Fibroblast of skin of left biceps (primary cell): ENCODE results near the gene AFAP1L2.
"Not testable (repeated sequence)": the region's sequence is repeated elsewhere in the genome, so short reads cannot be mapped to it uniquely, and the experiment has no call there.

Experiments used
- DNase-seq, 2 experiments: peaks; one replicate each; pipeline ENCODE4 v3.0.0-alpha.2; 2013; ENCODE audit warnings: low read depth in 2 of 2

The AFAP1L2 gene

DNA sequence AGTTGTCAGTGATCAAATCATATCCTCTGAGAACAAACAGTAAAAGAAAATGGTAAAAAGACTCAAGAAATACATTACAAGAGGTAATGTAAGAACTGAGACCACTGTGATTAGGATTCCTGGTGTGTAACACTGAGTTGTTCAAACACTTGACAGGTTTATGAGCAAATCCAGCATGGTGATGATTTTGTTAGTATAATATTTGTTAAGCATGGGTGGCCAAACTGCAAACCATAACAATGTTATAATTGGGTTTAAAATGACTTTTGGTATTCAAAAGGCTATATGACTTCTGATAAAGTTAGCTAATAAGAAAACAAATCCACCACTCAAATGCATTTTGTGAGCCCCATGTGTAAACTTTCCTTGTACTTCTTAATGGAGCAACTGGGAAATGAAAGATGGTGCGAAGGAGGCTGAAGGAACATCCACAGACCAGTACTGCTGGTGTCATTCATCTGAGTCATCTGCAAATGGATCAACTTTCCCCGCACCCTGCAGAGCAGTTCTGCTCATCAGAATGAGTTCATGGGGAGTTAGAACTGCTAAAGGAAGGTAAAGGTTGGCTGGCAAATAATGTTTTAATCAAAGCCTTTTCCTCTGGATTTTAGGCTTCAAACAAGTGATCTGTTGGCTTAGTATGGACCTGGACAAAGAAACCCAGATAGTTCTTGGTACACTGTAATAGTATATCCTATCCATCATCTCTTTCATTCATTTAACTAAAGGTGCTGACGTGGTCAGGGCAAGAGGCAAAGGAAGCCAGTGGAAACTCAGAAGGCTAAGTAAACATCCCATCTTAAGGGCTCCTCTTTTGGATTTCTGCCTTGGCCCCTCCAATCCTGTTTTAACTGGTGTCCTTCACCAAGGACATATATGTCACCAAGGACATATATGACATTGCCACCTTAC lies 45.0 kb downstream of the AFAP1L2 start:
- DNase-seq = no peak

GRCh38 chr10:114357515-114357996 lies 46.7 kb downstream of the AFAP1L2 start:
- no peak for DNase-seq

- DNase-seq = no peak
Measured at GRCh38 chr10:114356751-114357514, 47.4 kb downstream of the AFAP1L2 start.

DNA sequence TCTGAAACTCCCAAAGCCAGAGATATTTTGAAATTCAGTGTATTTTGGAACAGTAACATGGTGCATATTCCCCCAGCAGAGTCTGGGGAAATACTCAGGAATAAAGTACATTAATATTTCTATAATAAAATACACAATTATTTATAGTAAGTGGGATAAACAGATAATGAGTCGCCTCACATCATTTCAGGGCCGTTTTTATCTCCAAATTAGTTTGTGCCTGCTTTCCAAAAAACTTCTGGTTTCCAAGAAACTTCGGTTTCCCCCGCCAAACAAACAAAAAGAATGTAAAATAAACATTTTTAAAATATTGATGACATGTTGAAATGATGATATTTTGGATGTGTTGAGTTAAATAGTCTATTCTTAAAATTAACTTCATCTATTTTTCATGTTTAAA lies 48.2 kb downstream of the AFAP1L2 start:
- no peak for DNase-seq

DNA sequence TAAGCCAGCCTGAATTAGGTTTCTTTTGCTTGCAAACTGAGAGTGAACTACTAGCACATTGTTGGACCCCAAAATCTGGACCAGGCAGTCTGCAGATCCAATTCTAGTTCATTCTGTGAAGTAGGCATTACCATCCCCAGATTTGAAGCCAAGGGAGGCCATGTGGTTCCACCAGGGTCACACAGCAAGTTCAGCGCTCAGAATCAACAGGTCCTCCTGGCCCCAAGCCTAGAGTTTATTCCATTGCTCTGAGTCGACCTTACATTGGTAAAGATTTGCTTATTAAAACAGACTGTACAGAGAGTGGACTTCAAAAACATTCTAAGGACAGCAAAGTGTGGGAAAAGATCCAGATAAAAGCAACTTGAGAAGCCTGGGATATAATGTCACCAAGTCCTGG lies 50.9 kb downstream of the AFAP1L2 start:
- no peak for DNase-seq

DNA sequence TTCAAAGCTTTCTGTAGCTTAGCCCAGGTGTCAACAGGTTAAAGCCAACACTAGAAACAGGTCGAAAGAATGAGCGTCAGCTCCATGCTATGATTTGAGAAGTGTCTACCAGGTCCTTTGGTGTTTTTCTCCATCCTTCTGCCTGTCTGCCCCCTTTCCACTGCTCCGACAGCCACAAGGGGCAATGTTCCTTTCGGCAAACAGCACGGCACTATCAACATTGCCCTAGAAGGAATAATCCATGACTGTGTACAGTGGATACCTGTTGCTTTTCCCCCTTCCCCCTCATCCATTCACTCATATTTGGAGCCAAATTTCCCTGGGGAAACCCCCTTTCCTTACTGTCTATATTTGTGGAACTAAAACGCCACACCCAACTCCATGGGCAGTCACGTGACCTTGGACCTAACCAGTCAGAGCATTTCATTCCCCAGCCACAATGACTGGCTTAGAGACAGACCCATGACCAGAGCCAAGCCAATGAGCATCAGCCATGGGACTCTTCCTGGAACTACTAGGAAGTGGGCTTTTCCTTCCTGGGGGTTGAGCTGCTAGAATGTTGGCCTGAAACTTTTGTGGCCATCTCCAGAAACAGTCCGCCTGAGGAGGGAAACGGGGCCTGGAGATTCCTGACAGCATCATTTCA lies 51.5 kb downstream of the AFAP1L2 start:
- no peak for DNase-seq

GRCh38 chr10:114350751-114351150 lies 53.6 kb downstream of the AFAP1L2 start:
- DNase-seq = no peak

DNA sequence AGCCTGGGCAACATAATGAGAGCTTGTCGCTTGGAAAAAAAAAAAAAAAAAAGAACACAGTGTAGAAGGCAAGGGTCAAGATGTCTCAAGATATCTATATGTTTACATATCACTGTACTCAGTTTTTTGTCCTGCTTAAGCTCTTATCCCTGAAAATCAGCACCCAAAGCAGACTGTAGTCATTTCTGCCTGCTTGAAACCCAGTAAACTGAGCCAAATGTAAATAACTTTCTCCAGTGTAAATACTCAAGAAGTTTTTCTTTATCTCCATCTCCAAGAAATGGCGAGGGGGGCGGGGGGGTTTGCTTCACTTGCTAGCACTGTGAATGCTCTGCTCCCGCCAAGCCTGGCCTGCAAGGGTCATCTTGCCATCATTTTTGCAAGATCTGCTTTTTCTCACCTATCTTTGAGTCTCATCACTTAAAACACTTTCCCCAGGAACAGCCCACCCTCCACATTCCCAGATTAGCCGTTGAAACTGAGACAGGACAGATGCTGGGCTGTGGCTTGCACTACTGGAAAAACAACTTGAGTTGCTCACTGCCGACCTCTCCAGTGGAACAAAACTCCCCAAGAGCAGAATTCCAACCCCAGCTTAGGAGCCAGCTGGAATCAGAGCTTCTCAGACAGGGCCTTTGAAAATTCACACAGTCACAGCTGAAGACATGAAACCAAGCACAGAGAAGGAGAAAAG lies 54.6 kb downstream of the AFAP1L2 start:
- DNase-seq = no peak

DNA sequence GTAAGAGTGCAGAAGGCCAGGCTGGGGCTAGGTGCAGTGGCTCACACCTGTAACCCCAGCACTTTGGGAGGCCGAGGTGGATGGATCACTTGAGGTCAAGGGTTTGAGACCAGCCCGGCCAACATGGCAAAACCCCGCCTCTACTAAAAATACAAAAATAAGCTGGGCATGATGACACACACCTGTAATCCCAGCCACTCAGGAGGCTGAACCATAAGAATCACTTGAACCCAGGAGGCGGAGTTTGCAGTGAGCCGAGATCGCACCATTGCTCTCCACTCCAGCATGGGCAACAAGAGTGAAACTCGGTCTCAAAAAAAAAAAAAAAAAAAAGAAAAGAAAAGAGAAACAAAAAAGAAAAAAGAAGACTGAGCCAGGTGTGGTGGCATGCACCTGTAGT lies 55.2 kb downstream of the AFAP1L2 start:
- DNase-seq = not testable (repeated sequence)

- no peak for DNase-seq
Measured at GRCh38 chr10:114347791-114348190, 56.5 kb downstream of the AFAP1L2 start.

- DNase-seq = no peak
Measured at GRCh38 chr10:114347241-114347640, 57.1 kb downstream of the AFAP1L2 start.

- DNase-seq = no peak
Measured at GRCh38 chr10:114346176-114347031, 57.9 kb downstream of the AFAP1L2 start.

GRCh38 chr10:114345701-114346100 lies 58.6 kb downstream of the AFAP1L2 start:
- no peak for DNase-seq

DNA sequence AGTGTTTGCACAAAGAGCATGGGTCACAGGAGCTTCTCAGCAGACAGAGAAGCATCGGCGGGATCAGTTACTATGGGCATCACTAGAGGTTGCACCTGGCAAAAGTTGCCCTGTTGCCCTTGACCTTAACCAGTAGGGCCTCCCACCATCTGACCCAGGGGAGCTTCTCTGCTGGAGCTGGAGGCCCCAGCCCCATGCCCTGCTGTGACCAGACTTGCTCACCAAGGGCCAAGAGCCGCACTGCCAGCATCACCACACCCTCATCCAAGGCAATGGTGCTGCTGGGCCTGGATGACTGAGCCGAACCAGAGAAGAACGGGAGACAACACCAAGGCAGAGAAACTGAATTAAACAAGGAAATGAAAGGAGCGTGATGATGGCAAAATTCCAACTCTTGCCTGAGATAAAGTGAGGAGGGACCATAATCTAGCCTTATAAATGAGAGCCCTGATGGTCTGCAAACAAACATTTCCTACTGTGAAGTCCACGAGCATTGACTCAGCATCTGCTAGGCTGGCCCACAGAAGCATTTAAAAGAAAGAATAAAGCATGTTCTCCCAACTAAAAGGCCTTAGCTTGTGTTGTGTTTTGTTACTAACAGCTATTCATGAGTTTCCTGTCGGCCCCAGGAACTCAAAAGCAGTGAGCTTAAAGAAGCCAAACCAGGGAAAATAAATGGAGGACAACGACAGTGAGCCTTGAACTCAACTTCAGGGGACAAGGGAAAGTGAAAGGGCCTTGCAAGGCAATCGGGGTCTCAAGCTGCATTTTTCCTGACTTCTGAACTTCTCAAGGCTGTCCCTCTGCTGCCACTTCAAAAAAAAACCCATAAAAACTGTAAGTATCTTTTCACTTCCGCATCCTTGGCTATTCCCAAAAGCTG lies 60.4 kb downstream of the AFAP1L2 start:
- DNase-seq = no peak

- no peak for DNase-seq
Measured at GRCh38 chr10:114342976-114343375, 61.3 kb downstream of the AFAP1L2 start.

- no peak for DNase-seq
Measured at GRCh38 chr10:114340816-114341215, 63.5 kb downstream of the AFAP1L2 start.

DNA sequence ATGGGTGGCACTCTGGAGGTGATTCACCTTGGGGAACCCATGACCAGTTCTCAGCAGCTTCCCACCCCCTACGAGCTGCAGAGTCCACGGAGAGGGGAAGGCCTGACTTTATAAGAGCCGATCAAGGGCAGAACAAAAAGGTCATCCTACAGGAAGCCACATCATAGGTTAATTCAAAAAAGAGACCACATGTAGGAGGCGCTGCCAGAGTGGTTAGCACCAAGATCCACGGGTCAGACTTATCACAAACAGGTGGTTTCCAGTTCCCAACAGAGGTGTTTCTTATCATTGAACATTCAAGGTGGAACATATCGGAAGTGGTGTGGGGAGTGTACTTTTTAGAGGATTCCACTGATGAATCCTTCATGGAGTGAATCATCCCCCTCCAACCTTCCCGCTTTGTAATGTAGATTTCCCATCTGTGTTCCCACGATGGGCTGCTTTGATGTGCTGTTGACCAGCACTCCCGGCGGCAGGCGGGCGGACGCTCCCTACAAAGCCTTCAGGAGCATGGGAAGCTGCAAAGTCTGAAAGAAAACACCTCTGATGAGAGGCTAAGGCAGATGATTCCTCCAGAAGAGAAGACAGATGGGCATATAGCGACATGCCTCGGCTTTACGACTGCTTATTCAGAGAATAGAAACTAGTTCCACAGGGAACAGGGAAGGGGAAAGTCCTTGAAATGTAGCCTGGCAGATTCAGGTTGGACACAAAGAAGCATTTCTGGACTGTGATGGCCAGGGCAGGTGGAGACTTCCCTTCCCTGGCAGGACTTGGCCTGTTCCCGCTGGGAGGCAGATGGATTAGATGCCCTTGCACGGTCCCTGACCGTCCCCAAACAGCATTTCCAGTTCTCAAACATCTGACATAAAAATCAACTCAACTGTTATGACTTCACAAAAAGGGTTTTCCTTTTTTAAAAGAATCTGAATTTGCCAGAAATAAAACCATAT lies 66.5 kb downstream of the AFAP1L2 start:
- no peak for DNase-seq

GRCh38 chr10:114336823-114337509 lies 67.3 kb downstream of the AFAP1L2 start:
- no peak for DNase-seq
